Measurements from ENCODE around the gene PDHA2.
"Not testable (repeated sequence)": the region's sequence is repeated elsewhere in the genome, so short reads cannot be mapped to it uniquely, and the experiment has no call there.

Gene PDHA2

GRCh38 chr4:95839891-95840290, at the start of gene PDHA2:
PDHA2 (plus strand) TSS chr4:95840093; CDS start chr4:95840151, 58 bp downstream.
- no peak for DNase-seq

DNA sequence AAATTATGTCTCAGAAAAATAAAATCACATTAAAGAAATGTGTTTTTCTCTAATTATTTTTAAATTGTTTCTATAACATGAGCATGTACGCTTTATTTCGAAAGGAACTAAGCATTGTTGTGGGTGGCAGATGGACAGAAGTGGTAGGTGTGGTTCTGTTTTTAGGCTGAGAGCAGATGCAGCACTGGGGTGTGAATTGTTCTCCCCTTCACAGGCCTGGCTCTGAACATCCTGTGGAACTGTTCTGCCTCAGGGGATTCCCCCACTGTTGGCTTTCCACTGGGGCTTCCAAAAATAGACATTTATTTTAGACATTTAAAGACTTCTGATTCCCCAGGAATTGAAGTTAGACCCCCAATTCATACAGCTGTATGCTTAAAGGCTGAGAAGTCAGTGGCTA, 41.9 kb upstream of the PDHA2 start:
- DNase-seq = no peak

GRCh38 chr4:95798727-95799126, 41.2 kb upstream of the PDHA2 start:
- DNase-seq = no peak

GRCh38 chr4:95821867-95822266, 18.0 kb upstream of the PDHA2 start:
- DNase-seq = no peak

- DNase-seq = no peak
These were observed 14.3 kb upstream of the PDHA2 start for GRCh38 chr4:95825546-95825945.

DNA sequence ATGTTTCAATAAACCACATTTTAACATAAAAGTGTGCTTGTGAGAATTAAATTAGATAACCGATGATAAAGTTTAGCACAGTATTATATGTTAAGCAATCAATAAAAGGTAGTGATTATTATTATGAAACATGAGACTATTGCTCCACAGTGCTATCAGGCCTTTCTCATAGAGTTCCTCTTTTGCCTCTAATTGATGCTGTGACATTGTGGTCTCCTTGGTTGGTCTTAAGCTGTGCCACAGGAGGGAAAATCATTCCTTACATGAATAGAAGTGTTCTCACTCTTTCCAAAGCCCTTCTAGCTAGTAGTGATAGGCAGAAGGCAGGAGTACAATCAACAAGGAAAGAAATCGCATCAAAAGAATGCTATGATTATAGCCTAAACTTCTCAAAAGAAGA, 9.2 kb upstream of the PDHA2 start:
- DNase-seq = no peak

- DNase-seq = no peak
These were observed 8.7 kb upstream of the PDHA2 start for GRCh38 chr4:95831166-95831565.

DNA sequence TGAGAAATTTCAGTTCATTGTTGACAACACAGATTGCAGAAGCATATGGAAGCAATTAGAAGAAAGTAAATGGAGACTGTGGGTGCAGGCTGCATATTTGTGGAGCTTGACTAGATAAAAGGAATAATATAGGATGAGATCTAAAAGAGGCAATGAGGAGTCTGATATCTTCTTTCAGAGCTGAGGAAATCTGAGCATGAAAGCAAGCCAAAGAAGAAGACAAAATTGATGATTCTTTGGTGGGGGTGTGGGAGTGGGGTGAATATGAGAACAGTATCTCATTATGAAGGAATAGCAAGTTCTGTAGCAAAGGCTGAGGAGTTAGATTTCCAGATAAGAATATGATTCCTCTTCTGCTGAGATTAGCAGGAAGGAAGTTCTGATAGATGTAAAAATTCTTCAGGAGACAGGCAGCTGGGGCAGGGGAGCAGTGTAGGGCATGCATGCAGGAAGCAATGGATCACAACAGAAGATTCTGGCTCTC, 6.1 kb upstream of the PDHA2 start:
- no peak for DNase-seq

DNA sequence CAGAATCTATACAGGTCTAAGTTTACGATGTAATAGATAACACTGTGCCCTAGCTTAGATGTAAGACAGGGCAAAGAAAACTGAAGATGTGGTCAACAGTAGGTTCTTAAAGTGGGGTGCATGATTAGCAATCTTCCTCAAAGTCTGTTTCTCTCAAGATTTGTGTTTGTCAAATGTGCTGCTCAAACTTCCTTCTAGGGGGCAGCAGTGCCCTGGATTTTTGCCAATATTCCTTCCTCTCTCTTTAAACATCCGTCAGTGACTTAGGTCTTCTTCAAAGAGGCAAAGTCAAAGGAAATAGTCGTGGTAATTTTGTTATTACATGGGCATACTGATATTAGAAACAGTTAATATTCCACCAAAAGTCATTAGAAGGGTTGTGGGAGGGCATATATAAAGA, 4.2 kb upstream of the PDHA2 start:
- no peak for DNase-seq

- no peak for DNase-seq
These were observed 1.7 kb upstream of the PDHA2 start for GRCh38 chr4:95838192-95838591.

DNA sequence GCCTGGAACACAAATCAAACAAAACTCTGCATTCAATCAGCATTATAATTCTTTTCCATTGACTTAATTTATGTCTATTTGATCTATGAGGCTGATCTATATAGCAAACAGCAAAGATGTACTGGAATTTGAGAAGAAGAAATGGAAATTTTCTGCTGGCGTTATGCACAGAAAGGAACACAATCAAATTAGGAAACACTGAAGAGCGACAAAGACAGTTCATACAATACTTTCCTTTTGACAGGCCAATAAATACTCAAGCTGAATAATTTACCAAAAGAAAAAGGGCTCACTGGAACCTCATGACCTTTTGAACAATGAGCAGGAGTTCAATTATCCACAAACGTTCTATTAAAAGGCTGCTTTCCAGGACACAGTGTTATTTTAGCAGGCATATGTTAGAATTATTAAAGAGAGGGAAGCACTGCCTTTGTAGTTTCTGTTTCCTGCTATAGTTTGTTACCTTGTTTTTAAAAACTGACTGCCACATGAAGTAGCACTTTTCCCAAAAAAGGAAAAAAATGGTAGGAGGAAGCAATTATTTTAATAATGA, 8.1 kb downstream of the PDHA2 start:
- DNase-seq = no peak

GRCh38 chr4:95850161-95850560, 10.3 kb downstream of the PDHA2 start:
- DNase-seq = no peak

DNA sequence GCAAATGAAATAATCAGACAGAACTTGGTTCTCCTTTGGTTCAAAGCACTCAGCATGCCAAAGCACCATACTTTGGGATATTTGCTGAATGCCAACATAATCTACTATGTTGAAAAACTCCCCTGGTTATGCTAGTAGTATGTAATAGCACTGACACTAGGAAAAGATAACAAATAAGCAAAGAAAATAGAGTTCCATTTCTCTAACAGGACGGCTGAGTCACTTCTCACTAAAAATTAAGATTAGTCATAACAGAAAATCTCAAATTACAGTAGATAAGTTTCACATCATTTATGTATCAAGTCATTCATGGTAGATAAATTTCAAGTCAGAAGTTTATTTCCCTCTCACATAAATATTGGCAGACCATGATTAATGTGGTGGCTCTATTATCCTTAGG, 17.9 kb downstream of the PDHA2 start:
- DNase-seq = no peak

GRCh38 chr4:95867919-95868318, 28.0 kb downstream of the PDHA2 start:
- no peak for DNase-seq

DNA sequence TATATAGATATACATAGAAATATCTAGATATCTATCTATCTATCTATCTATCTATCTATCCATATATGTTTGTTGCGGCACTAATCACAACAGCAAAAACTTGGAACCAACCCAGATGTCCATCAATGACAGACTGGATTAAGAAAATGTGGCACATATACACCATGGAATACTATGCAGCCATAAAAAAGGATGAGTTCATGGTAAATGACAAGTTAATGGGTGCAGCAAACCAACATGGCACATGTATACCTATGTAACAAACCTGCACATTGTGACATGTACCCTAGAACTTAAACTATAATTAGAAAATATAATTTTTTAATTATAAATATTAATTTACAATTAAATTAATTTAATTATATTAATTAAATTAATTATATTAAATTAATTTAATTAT, 29.5 kb downstream of the PDHA2 start:
- DNase-seq = not testable (repeated sequence)

GRCh38 chr4:95869961-95870500, 30.1 kb downstream of the PDHA2 start:
- no peak for DNase-seq

DNA sequence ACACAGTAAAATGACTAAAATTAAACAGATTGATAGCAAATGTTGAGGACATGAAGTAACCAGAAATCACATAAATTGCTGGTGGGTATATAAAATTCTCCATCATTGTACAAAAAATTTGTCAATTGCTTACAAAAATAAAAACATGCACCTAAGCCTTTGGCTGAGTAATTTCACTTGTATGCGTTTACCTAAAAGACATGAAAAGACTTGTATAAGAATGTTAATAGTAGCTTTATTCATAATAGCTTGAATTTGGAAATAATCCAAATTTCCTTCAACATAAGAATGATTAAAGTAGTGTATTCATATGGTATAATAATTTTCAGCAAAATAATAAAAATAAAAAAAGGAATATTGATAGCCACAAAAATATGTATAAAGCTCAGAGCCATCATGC, 37.7 kb downstream of the PDHA2 start:
- DNase-seq = no peak

DNA sequence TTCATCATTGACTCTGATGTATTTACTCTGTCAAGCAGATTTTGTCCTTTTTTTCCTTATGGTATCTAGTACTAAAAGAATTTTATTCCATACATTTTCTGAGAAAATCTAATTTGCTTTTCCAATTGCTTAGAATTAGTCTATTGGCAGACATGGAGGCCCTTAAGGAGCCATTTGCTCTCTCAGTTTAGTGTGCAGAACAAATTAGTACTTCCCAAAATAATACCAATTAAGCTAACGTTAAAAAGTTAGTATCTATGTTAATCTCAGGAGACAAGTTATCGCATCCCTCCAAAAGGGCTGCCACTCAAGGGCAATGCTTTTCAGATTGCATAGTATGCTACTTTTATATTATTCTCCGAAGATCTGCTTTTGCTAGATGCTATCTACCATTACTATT, 47.7 kb downstream of the PDHA2 start:
- no peak for DNase-seq

DNA sequence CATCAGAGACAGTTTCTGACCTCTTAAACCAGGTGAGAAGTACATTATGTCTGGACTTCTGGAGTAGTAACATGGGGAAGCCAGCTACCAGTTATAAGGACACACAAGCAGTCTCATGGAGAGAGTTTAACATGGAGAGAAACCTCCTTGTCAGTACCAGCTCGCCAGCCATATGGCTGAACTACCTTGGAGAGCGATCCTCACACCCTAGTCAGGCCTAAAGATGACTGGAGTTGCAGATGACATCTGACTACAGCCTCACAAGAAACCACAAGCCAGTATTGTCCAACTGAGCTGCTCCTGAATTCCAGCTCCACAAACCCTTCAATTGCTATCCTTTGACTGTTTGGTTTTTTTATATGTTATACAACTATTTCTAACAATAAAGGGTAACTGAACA, 49.8 kb downstream of the PDHA2 start:
- DNase-seq = no peak
